Heart right ventricle (tissue), 16 donors: ENCODE data around the gene RPGRIP1L. TPM values are rescaled to one million over a fixed set of nuclear protein-coding genes. Genes with fewer than 3 reads are reported as not detected.

ENCODE experiments used
- ATAC-seq, 8 donors: fragments of 200-7000 bp; cut with Tn5 transposase; one replicate each; pipeline ENCODE4 v1.9.1; 2020; ENCODE audit warnings: mild to moderate bottlenecking in 8 of 8, moderate library complexity in 8 of 8, moderate number of reproducible peaks in 1 of 8
- DNase-seq, 2 donors: peaks; one replicate each; pipeline ENCODE4 v3.0.0-alpha.2; 2020
- H3K27ac ChIP-seq, 10 donors: fragments of 200-600 bp; sonication (generic) in 2 of 10; one replicate each; pipeline versions ENCODE4 v1.5.0 to v1.8.0; 2020 to 2022; ENCODE audit warnings: mild to moderate bottlenecking in 3 of 10
- H3K27me3 ChIP-seq, 7 donors: fragments of 200-600 bp; one replicate each; pipeline ENCODE4 v1.8.0; 2021 to 2022; ENCODE audit warnings: mild to moderate bottlenecking in 2 of 7
- H3K36me3 ChIP-seq, 9 donors: fragments of 200-600 bp; sonication (generic) in 1 of 9; one replicate each; pipeline versions ENCODE4 v1.5.0 to v1.8.0; 2020 to 2022; ENCODE audit warnings: mild to moderate bottlenecking in 2 of 9
- H3K4me1 ChIP-seq, 9 donors: fragments of 200-600 bp; sonication (generic) in 1 of 9; one replicate each; pipeline versions ENCODE4 v1.5.0 to v1.8.0; 2020 to 2022; ENCODE audit warnings: mild to moderate bottlenecking in 4 of 9
- H3K4me3 ChIP-seq, 10 donors: fragments of 200-600 bp; sonication (generic) in 2 of 10; one replicate each; pipeline versions ENCODE4 v1.5.0 to v1.8.0; 2020 to 2022; ENCODE audit warnings: mild to moderate bottlenecking in 7 of 10, moderate library complexity in 2 of 10
- H3K9me3 ChIP-seq, 11 donors: fragments of 200-600 bp in 10 of 11; sonication (generic) in 2 of 11; one replicate each; pipeline versions ENCODE4 v1.5.0 to v1.8.0; 2013 to 2022; ENCODE audit warnings: mild to moderate bottlenecking in 2 of 11, control low read depth in 1 of 11, moderate library complexity in 1 of 11
- CTCF ChIP-seq, 9 donors: fragments of 200-600 bp; sonication (generic) in 2 of 9; IDR thresholded peaks; one replicate each; pipeline versions ENCODE4 v1.5.0 to v1.8.0; 2021 to 2022; ENCODE audit warnings: antibody characterized with exemption in 9 of 9, mild to moderate bottlenecking in 5 of 9, moderate library complexity in 1 of 9
- WGBS, 2 donors: extraction: QIAGEN DNeasy Blood & Tissue Kit; methylation state at CpG; one replicate each; pipeline ENCODE4 v1.1.7; 2013; ENCODE audit warnings: inconsistent platforms in 1 of 2; 5-methylcytosine and 5-hydroxymethylcytosine counted together
- intact Hi-C, 10 donors: fragments of 100-400 bp; cut with DNase I; formaldehyde crosslinking; loops; one replicate each; pipeline versions ENCODE4 v1.11.1 to v1.14.2; 2022
- polyA plus RNA-seq, 2 donors: library from polyadenylated mRNA; stranded (reverse); fragments of 200-250 nt; gene quantifications; one replicate each; pipeline ENCODE4 v1.2.3, GENCODE V29; 2013
- total RNA-seq, 10 donors: library from RNA; stranded (reverse); fragmentation: NEBNext Ultra II Directional in 3 of 10; extraction: Animal tissue kit (Norgen Biotek cat#: 25700) in 3 of 10; gene quantifications; one replicate each; pipeline versions ENCODE4 v1.2.1 to v1.2.4, GENCODE V29; 2021 to 2023
- donor health status: Arrhythmogenic right ventricular cardiomyopathy.
- donor health status: ischemic (EF 13 %, LVEDD 7.1; RV severe dilation, severe dysfunction).
- donor health status: healthy with polysubstance abuse.
- donor health status: DM: no; HTN: yes; CAD: no.
- donor health status: DM: no; HTN: no; CAD: no.
- donor health status: ischemic (EF 25% LVEDD 6.9; RV normal size, moderate dysfunction).
- donor health status: ischemic (EF 25% LVEDD 5.7; RV mildly dilated, moderate dysfunction).
- donor health status: healthy.
- donor health status: DM: yes; HTN: yes; CAD: no.
- donor health status: Ischemic cardiomyopathy.
- donor health status: ischemic (EF 35%, LVEDD 5.7; RV mildly dilated, moderate dysfunction).
- donor health status: nonischemic (EF 11% LVEDD 7.7; RV severe dilation, severe dysfunction).
- donor health status: DM: yes; HTN: yes; CAD: no.
- donor health status: PGD.
- donor health status: ischemic (EF 29% LVEDD 5.4; RV normal size, mild dysfunction).
- donor health status: nonischemic (EF 23%, LVEDD 6.1; RV moderate dilation, normal function).

Gene RPGRIP1L
- total and polyA plus RNA-seq, 12 donors: 0.96 to 3.7 (median 2.4) TPM

GRCh38 chr16:53740933-53741531 lies 37.4 kb upstream of the RPGRIP1L start:
- no peak for DNase-seq
- Histone ChIP-seq H3K4me1 (peaks cover 0 to 42% (median 27%) of the 10 kb centered on the region in 9 donors), H3K36me3 (no peaks in the 10 kb centered on the region), H3K27me3 (no peaks in the 10 kb centered on the region), H3K27ac (no peak overlapping the region), H3K9me3 (no peaks in the 10 kb centered on the region), H3K4me3 (no peak overlapping the region)
- intact Hi-C loops: no loop called here
- 76 to 81% methylated on average over 3 of the region's 3 CpGs for WGBS, 2 donors
- TF ChIP-seq CTCF (IDR thresholded peaks at IDR 0.05): no peak
- no peak for ATAC-seq

GRCh38 chr16:53740476-53740875 lies 36.8 kb upstream of the RPGRIP1L start:
- Histone ChIP-seq H3K27ac (no peak overlapping the region), H3K4me3 (no peak overlapping the region), H3K9me3 (no peaks in the 10 kb centered on the region), H3K27me3 (no peaks in the 10 kb centered on the region), H3K36me3 (no peaks in the 10 kb centered on the region), H3K4me1 (peaks cover 0 to 40% (median 22%) of the 10 kb centered on the region in 9 donors)
- TF ChIP-seq CTCF (IDR thresholded peaks at IDR 0.05): no peak
- no peak for ATAC-seq
- DNase-seq: no peak
- intact Hi-C loops: no loop called here

- Histone ChIP-seq H3K4me1 (peaks cover 0 to 30% (median 23%) of the 10 kb centered on the region in 9 donors), H3K36me3 (no peaks in the 10 kb centered on the region), H3K27ac (no peak overlapping the region), H3K27me3 (no peaks in the 10 kb centered on the region), H3K4me3 (no peak overlapping the region), H3K9me3 (no peaks in the 10 kb centered on the region)
- TF ChIP-seq CTCF (IDR thresholded peaks at IDR 0.05): no peak
- DNase-seq: no peak
- 77 to 87% methylated on average over 5 of the region's 5 CpGs for WGBS, 2 donors
- ATAC-seq: peak in 4 of 8 donors; percentile 27 to 61 (median 32)
- intact Hi-C loops: no loop called here
Observed at GRCh38 chr16:53737552-53737951, 33.9 kb upstream of the RPGRIP1L start.

GRCh38 chr16:53736297-53736696 lies 32.6 kb upstream of the RPGRIP1L start:
- Histone ChIP-seq H3K4me3 (no peak overlapping the region), H3K9me3 (no peaks in the 10 kb centered on the region), H3K36me3 (no peaks in the 10 kb centered on the region), H3K27me3 (no peaks in the 10 kb centered on the region), H3K27ac (no peak overlapping the region), H3K4me1 (peaks cover 0 to 42% (median 26%) of the 10 kb centered on the region in 9 donors)
- DNase-seq: no peak
- TF ChIP-seq CTCF (IDR thresholded peaks at IDR 0.05): no peak
- intact Hi-C loops: no loop called here
- WGBS, 2 donors: 39 to 66% methylated on average over 3 of the region's 3 CpGs
- ATAC-seq: no peak
